ENCODE measurements around the gene CLASP1.
"Not testable (repeated sequence)": the region's sequence is repeated elsewhere in the genome, so short reads cannot be mapped to it uniquely, and the experiment has no call there.

Gene CLASP1

GRCh38 chr2:121501031-121501430 is 148.2 kb downstream of the CLASP1 start:
- FAIRE-seq = no peak

DNA sequence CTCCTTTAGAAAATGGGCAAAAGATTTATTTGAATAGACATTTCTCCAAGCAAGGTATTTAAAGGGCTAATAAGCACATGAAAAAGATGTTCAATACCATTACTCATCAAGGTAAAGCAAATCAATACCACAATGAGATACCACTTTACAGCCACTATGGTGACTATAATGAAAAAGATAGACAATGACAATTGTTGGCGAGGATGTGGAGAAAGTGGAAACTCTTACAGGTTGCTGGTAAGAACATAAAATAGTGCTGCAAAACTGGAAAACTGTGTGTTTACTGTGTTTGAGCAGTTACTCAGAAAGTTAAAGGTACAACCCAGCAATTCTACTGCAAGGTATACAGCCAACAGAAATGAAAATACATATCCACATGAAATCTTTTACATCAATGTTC is 150.5 kb downstream of the CLASP1 start:
- FAIRE-seq = no peak

- no peak for FAIRE-seq
These were observed 156.9 kb downstream of the CLASP1 start for GRCh38 chr2:121492409-121492808.

DNA sequence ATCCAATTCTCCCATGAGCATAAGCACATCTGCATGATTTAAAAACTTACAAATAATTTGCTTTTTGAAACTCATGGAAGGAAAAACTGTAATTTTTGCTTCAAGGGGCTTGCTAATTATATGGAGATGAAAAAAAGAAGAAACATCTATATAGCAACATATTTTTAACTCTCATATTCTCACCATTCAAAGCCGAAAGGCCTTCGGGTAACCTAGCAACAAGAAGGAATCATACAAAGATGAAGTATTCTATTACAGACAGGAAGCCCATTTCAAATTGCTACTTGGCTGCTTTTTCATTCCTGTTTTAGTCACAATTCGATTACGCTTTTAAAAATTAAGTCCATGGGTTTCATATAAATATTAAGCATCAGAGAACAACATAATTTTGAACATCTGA is 157.7 kb downstream of the CLASP1 start:
- no peak for FAIRE-seq

DNA sequence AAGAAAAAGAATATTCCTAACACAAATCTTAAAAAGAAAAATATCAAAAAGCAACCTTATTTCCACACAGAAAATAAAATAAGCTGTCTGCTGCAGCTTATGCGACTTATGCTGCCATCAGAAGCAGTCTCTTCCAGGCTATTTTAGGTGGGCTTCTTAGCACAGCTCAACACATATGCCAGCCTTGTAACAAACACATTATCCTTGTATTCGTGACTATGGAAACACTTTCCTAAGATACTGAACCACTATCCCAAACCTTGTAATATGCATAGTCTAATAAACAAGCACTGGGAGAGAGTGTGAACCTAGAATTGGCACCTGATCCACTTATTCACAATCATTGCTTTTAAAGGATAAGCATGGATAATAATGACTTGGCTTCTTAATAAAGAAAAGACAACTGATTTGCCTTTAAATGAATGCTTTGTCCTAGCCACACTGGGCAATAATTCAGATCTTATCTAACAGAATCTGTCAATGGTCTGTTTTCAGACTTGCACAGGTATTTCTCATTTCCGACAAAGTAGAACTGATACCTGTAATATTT is 158.6 kb downstream of the CLASP1 start:
- no peak for FAIRE-seq

DNA sequence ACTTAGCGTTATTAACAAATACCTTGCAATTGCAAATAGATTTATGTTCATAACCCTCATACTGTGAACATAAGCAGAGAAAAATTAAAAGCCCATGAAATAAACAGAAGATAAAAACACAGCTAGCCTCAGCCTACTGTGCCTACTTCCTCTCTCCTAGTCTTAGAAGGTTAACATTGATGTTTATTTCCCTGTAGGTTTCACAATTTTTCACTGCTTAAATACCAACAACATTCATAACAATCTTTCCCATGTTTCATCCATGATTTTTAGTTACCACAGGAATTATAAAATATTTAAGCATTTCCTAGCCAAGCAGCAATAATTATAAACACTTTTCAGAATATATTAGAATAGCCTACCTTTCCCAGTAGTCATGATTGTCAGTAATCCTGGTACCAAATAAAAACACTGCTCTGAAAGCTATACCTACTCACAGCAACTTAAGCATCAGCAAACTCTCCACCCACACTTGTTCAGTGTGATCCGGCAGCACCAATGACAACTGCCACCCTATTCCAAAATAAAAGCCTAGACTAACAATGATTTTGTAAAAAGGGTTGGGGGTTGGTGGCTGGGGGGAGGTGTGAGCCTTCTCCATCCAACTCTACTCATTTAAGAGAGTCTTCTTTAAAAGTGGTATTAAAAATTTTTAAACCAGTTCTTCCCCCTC is 159.2 kb downstream of the CLASP1 start:
- no peak for FAIRE-seq

DNA sequence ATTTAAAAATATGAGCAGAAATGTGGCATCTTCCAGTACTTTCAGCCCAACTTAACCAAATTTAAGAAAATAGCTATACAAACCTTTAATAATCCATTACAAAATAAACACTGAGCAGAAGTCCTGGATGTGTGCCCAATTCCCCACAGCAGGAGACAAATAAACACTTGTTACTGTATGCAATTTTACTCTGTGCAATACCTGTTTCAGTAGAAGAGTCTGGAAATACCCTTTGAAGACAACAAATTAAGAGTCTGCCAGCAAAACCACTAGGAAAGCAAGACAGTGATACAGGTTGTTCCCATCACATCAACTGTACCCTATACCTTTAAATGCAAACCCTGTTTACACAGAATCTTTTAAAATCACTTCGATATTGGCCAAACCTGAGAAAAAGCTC is 160.0 kb downstream of the CLASP1 start:
- FAIRE-seq = no peak

DNA sequence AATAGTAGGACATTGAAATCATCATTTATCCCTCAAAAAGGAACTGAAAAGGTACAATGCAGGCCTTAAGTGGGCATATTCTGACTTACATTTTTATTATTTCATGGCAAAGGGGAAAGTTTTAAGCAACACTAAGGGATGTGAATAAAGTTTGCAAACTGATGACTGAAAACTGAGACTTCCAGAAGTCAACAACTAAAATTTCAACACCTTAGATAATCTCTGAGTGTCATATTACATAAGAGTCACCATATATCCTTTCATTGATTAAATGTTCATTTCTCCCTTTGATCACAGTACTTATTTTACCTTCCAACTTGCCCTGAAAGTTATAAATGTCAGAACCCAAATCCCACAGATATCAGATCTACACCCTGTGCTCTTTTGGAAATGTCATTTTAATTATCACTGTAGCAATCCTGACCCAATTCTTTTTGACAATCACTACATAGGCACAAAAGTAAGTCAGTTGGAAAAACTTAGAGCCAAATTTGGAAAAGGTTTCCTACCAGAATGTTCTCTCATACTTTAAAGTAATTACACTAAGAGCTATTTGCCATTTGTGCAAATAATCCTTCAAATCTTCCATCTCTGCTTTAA is 163.0 kb downstream of the CLASP1 start:
- FAIRE-seq = no peak

- FAIRE-seq = no peak
These were observed 164.2 kb downstream of the CLASP1 start for GRCh38 chr2:121485039-121485438.

DNA sequence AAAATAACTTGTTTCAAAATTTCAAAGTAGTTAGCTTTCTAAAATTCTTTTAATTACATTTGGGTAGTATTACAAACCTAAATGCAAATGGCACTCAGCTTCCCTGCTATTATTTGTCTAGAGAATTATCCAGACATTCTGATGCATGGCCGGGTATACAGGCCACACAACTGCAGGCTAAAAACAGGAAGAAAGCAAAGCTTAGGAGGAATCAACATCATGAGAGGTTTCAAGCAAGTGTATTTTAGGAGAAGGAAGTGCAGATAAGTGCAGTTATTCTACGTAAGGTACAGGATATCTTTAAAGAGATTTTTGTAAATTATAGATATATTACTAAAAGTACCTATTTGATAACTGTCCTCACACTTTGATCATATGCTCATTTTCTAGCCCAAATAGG is 165.4 kb downstream of the CLASP1 start:
- no peak for FAIRE-seq

DNA sequence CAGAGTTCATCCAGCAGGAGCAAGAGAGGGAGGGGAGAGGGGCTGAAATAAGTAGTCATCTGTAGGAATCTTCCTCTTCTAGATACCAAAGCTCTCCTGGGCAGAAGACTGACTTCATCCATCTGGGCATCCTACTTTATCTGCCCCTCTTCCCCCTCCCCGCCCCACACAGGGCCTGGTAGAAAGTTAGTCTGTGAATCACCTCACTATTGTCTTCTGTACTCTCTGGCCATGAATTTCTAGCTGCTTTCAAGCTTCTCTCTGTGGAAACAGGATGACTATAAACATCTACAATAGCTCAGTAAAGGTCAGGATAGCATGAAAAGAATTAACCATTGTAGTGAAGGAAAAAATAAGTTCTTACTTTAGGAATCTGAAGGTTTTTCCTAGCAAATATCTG is 166.2 kb downstream of the CLASP1 start:
- FAIRE-seq = no peak

DNA sequence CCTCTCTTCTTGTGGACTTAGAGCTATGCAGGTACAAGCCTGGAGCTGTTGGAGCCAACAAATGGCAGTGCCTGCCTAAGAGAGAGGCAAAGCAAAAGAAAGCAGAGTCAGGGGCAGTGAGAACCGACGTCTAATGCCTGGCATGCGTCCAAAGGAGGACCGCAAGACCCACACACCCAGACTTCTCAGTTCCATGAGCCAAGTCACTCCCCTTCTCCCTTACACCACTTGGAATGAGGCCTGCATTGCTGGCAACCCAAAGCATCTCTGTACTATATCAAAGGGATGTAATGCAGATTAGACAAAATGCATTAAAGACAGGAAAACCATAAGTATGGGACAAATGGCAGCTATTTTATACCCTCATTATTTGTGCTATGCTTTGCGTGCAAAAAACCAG is 168.4 kb downstream of the CLASP1 start:
- no peak for FAIRE-seq

DNA sequence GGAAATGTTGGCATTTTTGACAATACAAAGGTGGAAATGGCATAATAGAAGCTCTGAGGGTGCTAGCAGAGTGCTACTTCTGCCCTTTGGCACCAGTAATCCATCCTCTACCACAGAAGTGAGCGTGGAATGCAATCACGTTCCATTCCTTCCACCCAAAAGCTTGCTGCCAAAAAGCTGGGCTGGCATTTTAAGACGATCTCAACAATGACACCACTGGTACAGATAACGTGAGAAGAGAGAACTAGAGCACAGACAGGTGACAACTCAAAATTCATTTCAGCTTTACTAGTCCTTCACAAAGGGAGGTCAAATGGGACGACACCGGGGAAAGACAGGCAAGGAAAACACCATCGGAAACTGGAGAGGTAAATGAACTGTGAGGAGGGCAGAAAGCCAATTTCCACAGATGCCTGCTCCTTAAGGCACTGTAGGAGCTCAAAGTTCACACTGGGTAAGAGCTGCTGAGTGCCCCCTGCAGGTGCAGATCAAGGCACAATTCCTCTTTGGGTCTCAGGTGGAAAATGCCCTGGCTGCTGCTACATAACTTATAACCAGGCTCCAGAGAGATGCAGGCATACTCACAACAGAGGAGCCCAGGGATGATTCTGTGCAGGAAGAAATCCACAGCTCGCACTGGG is 169.3 kb downstream of the CLASP1 start:
- no peak for FAIRE-seq

DNA sequence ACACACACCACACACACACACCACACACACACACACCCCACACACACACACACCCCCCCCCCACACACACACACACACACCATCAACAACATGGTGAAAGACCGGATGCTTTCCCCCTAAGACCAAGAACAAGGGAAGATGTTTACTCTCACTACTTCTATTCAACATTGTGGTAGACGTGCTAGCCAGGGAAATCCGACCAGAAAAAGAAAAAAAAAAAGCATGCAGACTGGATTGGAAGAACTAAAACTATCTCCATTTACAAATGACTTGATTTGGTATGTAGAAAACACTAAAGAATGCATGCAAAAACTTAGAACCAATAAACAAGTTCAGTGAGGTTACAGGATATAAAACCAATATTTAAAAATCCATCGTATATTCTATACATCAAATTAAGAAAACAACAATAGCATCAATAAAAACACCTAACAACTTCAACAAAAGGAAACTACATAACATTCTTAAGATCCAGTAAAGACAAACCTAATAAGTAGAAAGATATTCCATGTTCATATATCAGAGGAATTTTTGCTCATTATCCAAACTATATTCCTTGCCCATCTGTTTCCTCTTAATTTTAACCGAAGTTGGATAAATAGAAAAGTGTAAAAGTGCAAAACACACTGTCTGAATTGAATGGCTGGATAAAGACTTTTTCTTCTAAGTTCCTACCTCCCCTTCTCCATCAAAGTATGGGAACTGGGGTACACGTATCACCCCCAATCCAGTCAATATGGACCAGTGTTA is 170.1 kb downstream of the CLASP1 start:
- FAIRE-seq = no peak

GRCh38 chr2:121478358-121478995 is 170.8 kb downstream of the CLASP1 start:
- not testable (repeated sequence) for FAIRE-seq

- no peak for FAIRE-seq
These were observed 172.6 kb downstream of the CLASP1 start for GRCh38 chr2:121476684-121477083.

DNA sequence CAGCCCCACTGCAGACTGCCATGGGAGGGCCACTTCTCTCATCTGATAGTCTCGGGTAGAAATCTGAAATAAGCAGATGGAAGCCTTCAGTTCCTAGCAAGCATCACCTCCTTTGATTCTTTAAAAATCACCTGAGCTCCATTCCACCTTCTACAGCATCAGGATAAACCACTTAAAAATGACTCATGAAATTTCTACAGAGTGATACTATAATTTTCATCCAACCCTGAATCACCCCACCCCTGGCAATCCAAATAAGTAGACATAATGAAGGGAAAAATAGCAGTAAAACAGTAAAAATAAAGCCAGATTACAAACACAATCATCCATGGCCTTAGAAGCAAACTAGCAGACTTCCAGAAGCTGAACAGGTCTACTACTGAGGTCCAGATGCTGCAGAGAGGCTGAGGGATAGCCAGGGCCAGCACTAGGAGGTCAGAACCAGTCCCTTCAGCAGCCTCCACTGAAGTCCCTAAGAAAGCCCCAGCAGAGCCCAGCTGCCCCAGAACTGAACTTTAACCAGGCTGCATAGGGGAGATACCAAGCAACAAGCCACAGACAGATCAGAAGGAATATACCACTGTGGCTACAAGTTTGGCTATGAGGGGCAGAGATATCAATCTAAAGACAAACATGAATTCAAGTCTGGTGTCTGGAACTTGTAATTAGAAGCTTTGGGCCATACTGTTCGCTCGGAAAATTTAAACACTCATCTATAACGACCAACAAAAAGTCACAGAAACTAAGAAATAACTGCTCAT is 173.3 kb downstream of the CLASP1 start:
- no peak for FAIRE-seq

DNA sequence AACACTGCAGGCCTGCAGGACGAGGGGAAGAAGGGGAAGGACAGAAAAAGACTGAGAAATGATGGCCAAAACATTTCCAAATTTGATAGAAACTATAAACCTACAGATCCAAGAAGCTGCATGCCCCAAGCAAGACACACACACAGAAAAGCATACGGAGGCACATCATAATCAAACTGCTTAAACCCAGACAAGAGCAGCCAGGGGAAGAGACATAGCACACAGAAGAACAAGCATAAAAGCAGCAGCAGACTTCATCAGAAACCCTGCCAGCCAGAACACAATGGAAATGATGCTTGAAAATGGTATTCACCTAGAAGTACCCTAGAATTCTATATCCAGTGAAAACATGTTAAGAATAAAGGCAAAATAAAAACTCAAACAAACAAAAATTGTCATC is 175.8 kb downstream of the CLASP1 start:
- FAIRE-seq = no peak

DNA sequence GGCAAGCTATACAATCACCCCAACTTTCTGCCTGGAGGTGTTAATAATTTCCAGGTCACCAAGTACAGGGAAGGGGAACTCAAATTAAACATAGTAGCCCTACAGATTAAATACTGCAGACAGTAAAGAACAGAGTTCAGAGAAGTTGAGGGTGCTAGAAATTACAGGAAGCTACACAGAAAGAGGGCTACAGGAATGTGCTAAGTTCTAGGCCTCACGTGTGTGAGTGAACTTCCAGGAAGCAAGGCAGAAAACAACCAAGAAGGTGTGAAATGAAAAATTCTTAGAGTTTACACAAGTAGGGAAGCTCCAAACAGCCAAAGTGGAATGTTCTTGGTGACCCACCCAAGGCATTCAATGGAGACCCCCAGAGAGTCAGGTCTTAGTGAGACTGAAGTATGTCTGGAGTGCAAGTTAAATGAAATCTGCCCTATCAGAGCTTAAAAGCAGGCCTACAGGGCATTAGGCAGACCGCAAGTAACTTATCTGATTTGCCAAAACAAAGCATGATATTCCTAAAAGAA is 176.7 kb downstream of the CLASP1 start:
- no peak for FAIRE-seq

- FAIRE-seq = no peak
These were observed 177.5 kb downstream of the CLASP1 start for GRCh38 chr2:121471532-121472469.

- FAIRE-seq = no peak
These were observed 178.3 kb downstream of the CLASP1 start for GRCh38 chr2:121470917-121471316.
